GM10847 (cell line): ENCODE results near the gene PRICKLE2.

ENCODE experiments used
- POLR2A ChIP-seq: IDR thresholded peaks from 2 replicates; pipeline ENCODE4 v1.6.1; 2011; ENCODE audit not compliant: insufficient read length; ENCODE audit errors: extremely low read depth

PRICKLE2 gene, protein sequence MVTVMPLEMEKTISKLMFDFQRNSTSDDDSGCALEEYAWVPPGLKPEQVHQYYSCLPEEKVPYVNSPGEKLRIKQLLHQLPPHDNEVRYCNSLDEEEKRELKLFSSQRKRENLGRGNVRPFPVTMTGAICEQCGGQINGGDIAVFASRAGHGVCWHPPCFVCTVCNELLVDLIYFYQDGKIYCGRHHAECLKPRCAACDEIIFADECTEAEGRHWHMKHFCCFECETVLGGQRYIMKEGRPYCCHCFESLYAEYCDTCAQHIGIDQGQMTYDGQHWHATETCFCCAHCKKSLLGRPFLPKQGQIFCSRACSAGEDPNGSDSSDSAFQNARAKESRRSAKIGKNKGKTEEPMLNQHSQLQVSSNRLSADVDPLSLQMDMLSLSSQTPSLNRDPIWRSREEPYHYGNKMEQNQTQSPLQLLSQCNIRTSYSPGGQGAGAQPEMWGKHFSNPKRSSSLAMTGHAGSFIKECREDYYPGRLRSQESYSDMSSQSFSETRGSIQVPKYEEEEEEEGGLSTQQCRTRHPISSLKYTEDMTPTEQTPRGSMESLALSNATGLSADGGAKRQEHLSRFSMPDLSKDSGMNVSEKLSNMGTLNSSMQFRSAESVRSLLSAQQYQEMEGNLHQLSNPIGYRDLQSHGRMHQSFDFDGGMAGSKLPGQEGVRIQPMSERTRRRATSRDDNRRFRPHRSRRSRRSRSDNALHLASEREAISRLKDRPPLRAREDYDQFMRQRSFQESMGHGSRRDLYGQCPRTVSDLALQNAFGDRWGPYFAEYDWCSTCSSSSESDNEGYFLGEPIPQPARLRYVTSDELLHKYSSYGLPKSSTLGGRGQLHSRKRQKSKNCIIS

DNA sequence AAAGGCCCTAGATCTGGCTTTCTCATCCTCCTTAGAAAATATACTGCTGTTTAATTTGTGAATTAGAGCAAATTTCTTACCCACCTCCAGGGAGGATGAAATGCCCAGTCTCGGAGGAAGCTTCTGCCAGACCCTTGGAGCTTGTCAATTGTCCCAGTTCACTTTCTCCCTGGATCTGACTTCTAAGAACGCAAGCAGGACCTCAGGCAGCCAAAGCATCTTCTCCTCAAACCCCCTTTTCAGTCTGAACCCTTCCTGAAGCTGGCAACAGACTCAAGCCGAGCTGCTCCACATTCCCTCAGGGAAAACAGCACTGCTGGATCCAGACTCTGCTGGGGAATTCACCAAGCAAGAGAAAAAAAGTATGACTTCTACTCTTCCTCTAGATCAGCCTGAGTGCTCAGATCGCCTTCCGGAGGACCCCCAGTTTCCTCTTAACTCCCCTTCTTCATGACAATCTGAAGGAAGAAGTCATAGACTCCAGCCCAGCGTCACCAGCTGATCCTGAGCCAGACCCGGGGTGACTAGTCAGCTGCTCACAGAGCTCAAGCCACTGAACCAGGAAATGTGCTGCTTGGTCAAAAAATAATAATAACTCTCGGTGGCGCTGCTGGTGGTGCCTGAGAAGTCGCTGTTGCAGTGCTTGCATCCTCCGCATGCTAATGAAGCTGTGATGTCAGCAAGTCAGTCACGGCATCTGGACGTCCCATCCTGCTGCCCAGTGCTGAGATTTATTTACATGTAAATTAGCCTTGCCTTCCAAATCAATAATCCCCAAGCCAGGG is at the start of gene PRICKLE2:
Gene PRICKLE2 (minus strand): TSS at position 641 of the 785 bp plus-strand sequence. CDS start 26,539 bp downstream, outside the sequence.
- TF ChIP-seq POLR2A: no peak

DNA sequence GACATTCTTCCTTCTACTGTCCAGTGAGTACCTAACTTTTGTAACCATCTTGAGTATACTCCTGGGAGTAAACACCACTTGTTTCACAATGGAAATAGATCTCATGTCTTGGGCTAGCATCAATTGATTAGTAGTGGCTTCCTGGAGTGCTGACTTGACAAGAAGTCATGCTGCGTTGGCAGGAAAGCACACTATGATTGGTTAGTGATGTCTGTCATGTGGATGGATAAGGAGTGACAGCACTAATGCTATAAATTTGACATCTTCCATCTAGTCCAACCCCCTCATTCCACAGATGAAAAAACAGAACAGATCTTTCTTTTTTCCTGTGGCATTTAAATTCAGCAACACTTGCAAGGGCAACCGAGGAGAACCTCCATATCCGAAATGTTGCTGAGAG is 47.6 kb upstream of the PRICKLE2 start:
- TF ChIP-seq POLR2A: no peak

DNA sequence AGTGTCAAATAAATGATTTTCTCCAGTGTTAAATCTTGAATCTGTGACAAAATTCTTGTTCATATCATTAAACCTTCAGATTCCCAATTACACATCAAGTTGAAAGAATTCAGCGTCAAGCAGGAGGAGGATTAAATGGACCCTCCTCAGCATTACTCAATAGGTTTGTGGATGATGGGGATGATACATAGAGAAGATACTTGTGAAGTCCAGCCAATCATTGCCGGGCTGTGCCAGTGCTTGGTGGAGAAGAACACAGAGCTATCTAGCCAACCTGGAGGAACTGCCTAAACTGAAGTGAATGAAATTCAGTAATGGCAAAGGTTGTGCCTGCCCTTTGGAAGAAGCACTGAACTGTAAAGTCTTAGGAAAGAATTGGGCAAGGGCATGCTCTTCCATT is 47.0 kb upstream of the PRICKLE2 start:
- TF ChIP-seq POLR2A: no peak

DNA sequence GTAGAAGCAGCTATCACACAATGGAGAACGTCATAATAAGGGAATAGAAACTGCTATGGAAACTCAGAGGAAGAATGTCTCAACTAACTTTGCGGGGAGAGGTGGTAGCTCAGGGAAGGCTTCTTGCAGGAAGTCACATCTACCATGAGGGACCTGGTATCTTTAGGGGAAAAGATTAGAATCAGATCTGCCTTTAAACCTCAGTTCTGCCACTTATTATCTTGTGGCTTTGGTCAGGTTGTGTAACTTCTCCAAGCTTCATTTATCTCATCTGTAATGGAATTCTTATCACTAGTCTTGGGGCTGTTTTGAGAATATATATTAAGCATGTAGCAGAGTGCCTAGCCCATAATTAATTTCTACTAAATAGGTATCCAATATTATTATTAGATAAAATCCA is 46.4 kb upstream of the PRICKLE2 start:
- no peak for TF ChIP-seq POLR2A

DNA sequence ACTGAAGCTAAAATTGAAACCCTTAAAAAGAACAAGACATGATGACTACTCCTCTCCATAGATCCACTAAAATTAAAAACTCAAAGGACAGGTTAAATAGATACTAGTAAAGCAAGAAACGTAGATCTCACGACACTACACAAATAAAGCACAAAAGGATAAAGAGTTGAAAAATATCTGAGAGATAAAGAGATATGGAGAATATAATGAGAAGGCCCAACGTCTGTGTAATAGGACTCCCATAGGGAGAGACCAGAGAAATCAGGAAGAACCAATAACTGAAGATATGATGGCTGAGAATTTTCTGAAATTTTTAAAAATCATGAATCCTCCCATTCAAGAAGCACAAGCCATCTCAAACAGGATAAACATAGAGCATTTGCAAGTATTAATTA is 45.6 kb upstream of the PRICKLE2 start:
- no peak for TF ChIP-seq POLR2A

DNA sequence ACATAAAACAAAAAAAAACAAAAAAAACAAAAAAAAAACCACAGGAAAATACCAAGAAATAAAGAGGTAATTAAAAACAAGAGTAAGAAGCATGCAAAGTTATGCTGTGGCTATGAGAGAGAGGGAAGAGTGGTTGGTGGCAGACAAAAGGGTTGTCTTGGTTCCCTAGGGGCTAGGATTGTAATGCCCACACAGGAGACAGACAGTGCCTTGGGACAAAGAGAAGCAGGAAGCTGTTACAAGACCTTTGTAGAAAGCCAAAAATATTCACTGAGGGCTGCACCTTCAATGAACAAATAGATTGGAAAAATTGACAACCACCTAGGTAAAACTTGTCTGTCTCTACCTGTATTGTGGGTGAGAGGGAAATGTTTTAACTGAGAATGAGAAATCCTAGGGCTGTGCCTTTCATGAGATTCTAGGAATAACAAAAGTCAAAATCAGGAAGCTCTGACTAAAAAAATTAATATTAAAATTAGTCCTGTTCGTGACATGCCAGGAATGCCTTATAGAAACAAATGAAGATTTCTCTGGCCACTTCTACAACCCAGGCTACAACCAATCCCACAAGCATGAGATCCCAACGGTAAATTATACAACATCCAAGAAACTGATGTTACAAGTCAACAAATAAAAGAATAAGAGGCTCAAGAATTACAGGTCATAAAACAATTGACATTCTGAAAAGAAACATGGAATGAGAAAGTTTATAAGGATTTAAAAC is 45.0 kb upstream of the PRICKLE2 start:
- no peak for TF ChIP-seq POLR2A

DNA sequence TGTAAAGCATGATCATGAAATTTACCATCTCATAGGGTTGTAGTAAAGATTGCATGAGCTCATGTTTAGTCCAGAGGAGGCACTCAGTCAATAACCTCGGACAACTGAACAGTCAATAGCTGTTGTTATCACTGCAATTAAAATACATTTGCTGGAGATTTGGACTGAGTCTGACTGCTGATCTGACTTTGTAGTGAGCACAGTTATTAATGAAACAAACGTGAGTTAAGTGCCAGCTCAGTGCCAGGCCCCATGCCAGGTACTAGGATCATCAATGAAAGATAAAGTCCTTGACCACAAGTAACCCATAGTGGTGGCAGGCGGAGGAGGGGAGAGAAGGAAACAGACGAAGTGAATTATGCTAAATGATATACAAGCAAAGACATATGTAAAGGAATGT is 43.7 kb upstream of the PRICKLE2 start:
- TF ChIP-seq POLR2A: no peak

DNA sequence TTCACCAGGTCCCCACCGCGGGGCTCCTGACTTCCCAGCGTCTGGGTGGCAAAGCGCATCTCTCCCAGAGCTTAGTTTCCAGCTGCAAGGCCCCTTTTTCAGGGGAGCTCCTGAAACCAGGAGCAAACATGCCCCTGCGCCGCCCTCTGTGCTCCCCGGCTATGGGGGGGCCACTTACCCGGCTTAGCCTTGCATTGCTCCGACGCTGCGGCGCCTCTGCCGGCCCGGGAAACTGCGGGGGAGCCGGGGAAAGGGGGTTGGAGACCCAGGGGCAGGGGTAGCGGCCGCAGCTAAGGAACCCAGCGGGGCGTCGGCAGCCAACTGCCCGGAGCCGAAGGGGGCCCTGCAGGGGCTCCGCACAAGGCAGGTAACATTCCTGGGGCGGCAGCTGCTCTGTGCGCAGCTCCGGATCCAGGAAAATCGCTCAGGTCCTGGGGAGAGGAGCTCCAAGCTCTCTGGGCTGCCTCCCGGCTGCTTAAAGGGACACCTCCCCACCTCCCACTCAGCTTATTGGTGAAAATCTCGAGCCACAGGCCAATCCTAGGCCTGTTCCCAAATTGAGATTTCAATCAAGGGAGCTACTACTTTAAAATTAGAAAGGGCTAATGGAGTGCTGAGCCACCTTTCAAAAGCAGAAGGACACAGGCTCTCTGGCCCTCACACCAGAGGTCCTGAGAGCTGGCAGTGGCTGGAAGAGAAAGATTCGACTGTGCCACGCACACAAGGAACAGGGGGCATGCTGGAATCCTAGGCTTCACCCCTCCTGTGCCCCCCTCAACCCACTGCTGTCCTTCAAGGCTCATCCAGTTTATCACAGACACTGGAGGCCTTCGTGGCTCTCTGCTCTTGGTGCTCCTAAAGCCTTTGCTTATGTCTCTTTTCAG is 42.7 kb upstream of the PRICKLE2 start:
- no peak for TF ChIP-seq POLR2A

DNA sequence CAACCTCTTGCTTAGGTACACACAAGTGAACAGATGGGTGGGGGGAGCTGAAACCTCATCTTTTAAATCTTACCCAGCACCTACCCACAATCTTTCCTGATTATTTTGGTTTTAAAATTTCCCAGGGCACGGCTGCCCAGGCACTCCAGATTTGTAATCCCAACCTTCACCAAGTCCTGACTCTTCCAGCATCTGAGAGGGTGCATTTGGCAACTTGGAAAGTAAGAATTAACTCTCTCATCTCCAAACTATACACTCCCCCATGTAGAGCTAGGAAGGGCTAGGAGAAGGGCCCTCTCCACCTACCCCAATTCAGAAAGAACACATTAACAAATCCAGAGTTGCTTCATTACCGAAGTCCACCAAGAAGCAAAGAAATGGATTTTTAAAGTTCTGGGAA is 41.7 kb upstream of the PRICKLE2 start:
- no peak for TF ChIP-seq POLR2A

DNA sequence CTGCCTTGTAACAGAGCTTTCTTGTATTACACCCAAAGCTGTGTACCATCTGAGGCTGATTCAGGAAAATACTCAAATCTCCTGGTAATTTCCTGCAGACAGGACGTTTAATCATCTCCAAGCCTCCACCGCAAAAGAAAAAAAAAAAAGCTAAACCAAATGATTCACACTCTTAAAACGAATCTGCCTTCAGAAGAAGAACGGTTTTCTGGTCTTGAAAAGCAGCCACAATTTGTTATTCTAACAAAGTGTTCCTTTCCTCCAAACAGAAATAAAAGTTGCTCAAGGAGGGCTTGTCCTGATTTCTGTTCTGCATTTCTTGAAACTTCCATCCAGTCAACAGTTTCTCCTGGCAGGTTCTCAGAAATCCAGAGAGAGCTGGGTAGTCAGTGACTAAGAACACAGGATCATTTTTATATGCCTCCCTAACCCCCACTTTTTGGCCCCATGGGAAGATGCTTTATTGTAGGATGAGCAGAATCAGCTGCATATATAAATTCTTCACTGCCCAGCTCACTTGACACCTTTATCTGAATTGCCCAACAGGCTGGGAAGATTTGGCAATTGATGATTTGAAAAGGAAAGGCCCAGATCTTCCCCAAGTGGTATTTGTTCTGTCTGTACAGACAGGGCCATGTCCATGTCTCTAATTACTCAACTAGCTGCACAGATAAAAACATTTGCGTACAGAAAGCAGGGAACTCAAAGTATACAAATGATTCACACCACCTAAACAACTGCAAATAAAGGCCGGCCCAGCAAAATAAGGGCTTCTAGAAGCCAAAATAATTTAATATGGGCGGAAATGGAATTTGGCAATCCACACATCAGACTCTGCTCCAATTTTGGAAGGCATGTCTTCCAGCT is 41.0 kb upstream of the PRICKLE2 start:
- no peak for TF ChIP-seq POLR2A

DNA sequence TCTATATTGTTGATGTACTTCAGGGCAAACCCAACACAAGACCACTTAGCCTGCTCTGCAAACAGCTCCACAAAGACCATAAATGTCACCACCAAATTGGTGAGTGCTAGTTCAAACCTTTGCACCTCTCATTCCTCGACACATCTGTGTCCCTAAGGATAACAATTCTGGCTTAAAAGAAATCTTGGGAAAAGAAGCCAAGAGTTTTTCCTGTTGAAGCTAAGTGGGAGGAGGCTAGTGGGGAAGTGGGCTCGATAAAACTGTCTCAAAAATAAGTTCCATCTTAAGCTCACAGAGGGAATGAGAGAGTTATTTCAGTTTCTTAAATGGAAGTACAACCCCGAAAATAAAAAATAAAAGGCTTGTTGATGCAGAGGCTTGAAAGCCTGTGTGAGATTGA is 40.4 kb upstream of the PRICKLE2 start:
- no peak for TF ChIP-seq POLR2A

DNA sequence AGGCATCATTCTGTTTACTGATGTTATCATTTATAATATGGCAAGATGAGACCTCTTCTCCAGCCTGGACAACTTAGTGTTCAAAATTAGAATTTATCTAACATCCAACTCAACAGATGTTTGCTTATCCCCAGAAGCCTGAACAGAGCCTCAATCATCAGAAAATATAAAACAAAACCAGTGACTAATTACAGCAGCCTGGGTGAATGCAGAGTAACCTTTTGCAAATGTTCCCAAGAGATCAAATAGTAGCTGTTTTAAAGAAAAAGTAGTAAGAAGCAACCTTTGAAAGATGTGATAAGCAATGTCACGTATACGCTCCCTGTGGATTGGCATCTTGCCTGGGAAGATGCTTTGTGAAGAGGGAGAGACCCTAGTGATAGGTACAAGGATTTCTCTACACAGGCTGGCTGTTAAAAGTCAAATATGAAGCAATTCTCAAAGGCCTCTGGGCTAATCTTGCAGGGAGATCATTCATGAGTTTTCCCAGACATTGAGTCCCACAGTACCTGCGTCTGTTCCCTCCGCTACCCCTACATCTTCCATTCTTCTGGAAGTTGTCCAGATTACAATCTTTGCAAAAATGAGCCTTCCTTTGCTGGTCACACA is 39.3 kb upstream of the PRICKLE2 start:
- no peak for TF ChIP-seq POLR2A

DNA sequence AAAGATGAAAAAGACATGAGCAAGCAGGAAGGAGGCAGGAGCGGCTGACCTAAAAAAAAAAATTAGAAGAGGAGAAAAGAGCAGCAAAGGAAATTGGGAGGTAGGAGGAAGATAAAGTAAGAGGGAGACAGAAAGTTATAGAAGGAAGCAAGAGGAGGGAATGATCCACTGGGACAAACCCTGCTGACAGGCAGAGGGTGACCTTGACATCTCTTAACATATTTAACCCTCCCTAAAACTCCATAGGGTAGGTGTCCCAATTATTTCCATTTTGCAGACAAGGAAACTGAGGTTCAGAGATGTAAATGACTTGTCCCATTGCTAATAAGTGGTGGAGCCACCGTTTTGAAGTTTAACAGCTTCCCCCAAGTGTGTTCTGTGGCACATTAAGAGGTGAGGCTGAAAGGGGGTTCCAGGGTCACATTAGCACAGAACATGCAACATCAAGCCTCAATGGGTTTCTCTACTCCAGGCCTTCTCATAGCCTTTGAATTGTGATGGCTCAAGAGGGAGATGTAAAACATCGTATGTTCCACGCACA is 37.4 kb upstream of the PRICKLE2 start:
- TF ChIP-seq POLR2A: no peak

DNA sequence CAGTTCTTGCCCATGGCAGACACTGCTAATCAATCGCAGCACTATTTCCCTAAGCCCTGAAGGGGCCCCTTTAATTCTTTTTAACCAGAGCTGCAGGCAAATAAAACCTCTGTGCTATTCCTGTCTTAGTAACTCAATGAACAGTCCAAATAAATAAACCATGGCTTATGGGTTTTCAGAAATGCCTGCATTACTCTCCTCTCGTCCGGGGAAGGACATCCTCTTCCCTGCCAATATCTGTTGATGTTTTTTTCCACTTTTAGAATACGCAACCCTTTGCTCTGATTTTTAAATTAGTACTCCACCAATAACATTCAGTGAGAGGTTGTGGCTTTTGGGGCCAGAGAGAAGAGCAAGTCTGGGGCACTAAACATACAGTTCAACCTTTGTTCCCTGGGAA is 35.2 kb upstream of the PRICKLE2 start:
- TF ChIP-seq POLR2A: no peak
